Loucy (cell line): ENCODE data around the gene TTYH2.

Experiments used
- H2AFZ ChIP-seq: fragments of 200-600 bp; sonication (generic); 2 replicates; pipeline ENCODE4 v1.6.0; 2016; ENCODE audit warnings: antibody characterized with exemption, mild to moderate bottlenecking, low read length, moderate library complexity
- H3F3A ChIP-seq: fragments of 200-600 bp; 2 replicates; pipeline ENCODE4 v1.6.0; 2016; ENCODE audit warnings: antibody characterized with exemption, low read depth, mild to moderate bottlenecking
- H3K27me3 ChIP-seq: fragments of 200-600 bp; sonication (generic); 2 replicates; pipeline ENCODE4 v1.6.1; 2014; ENCODE audit warnings: low read length, mild to moderate bottlenecking; ENCODE audit not compliant: insufficient read depth, poor library complexity, severe bottlenecking
- H3K36me3 ChIP-seq: fragments of 200-600 bp; sonication (generic); 2 replicates; pipeline ENCODE4 v1.6.1; 2016; ENCODE audit warnings: low read length; ENCODE audit not compliant: insufficient read depth
- H3K4me1 ChIP-seq: fragments of 200-600 bp; sonication (generic); 2 replicates; pipeline ENCODE4 v1.5.1; 2014; ENCODE audit warnings: low read length, mild to moderate bottlenecking; ENCODE audit not compliant: insufficient read depth, poor library complexity, severe bottlenecking
- H3K4me2 ChIP-seq: fragments of 200-600 bp; sonication (generic); 2 replicates; pipeline ENCODE4 v1.6.0; 2014; ENCODE audit warnings: antibody characterized with exemption, low read length, low read depth, mild to moderate bottlenecking; ENCODE audit not compliant: poor library complexity, severe bottlenecking
- H3K4me3 ChIP-seq: fragments of 200-600 bp; sonication (generic); 2 replicates; pipeline ENCODE4 v1.5.1; 2014; ENCODE audit warnings: low read length, mild to moderate bottlenecking, mixed read lengths; ENCODE audit not compliant: poor library complexity, severe bottlenecking
- H3K79me2 ChIP-seq: fragments of 200-600 bp; sonication (generic); 2 replicates; pipeline ENCODE4 v1.6.1; 2014; ENCODE audit warnings: low read length; ENCODE audit not compliant: insufficient read depth
- H3K9ac ChIP-seq: fragments of 200-600 bp; sonication (generic); 2 replicates; pipeline ENCODE4 v1.6.0; 2014; ENCODE audit warnings: mild to moderate bottlenecking, low read depth, low read length, moderate library complexity; ENCODE audit not compliant: poor library complexity, severe bottlenecking
- H3K9me2 ChIP-seq: fragments of 200-600 bp; sonication (generic); replicated peaks from 2 replicates; pipeline ENCODE4 v1.6.1; 2016; ENCODE audit warnings: low read depth, low read length, mixed read lengths
- H3K9me3 ChIP-seq: fragments of 200-600 bp; sonication (generic); 2 replicates; pipeline ENCODE4 v1.6.1; 2014; ENCODE audit warnings: mild to moderate bottlenecking, antibody characterized with exemption, low read length, low read depth; ENCODE audit not compliant: insufficient read depth
- H4K20me1 ChIP-seq: fragments of 200-600 bp; sonication (generic); 2 replicates; pipeline ENCODE4 v1.6.0; 2014; ENCODE audit warnings: antibody characterized with exemption, low read length, mild to moderate bottlenecking; ENCODE audit not compliant: insufficient read depth, poor library complexity, severe bottlenecking
- CTCF ChIP-seq: fragments of 200-600 bp; sonication (generic); conservative IDR thresholded peaks from 2 replicates; pipeline ENCODE4 v1.5.1; 2014; ENCODE audit warnings: mild to moderate bottlenecking, antibody characterized with exemption, low read length
- EZH2phosphoT487 ChIP-seq: fragments of 200-600 bp; IDR thresholded peaks from 2 replicates; pipeline ENCODE4 v1.6.1; 2018; ENCODE audit warnings: antibody characterized with exemption, mild to moderate bottlenecking, moderate library complexity, borderline replicate concordance

Gene TTYH2

GRCh38 chr17:74220946-74221818, 7.8 kb downstream of the TTYH2 start:
- no peaks in the 10 kb centered on the region for H3K9me2 ChIP-seq
- H2AFZ ChIP-seq: no peak overlapping the region
- no peaks in the 10 kb centered on the region for H4K20me1 ChIP-seq
- no peaks in the 10 kb centered on the region for H3K27me3 ChIP-seq
- no peaks in the 10 kb centered on the region for H3K4me1 ChIP-seq
- no peak overlapping the region for H3K4me2 ChIP-seq
- no peak overlapping the region for H3K9ac ChIP-seq
- H3K79me2 ChIP-seq: no peaks in the 10 kb centered on the region
- no peak for TF ChIP-seq CTCF
- no peak for TF ChIP-seq EZH2phosphoT487
- H3F3A ChIP-seq: no peaks in the 10 kb centered on the region
- no peaks in the 10 kb centered on the region for H3K36me3 ChIP-seq
- no peaks in the 10 kb centered on the region for H3K9me3 ChIP-seq
- H3K4me3 ChIP-seq: no peak overlapping the region

GRCh38 chr17:74222399-74222798, 9.0 kb downstream of the TTYH2 start:
- Histone ChIP-seq H3F3A (no peaks in the 10 kb centered on the region), H3K9me2 (no peaks in the 10 kb centered on the region), H3K4me3 (no peak overlapping the region), H3K27me3 (no peaks in the 10 kb centered on the region), H3K9me3 (no peaks in the 10 kb centered on the region), H3K36me3 (no peaks in the 10 kb centered on the region), H2AFZ (no peak overlapping the region), H4K20me1 (no peaks in the 10 kb centered on the region), H3K4me2 (no peak overlapping the region), H3K4me1 (no peaks in the 10 kb centered on the region), H3K79me2 (no peaks in the 10 kb centered on the region), H3K9ac (no peak overlapping the region)
- no peak for TF ChIP-seq EZH2phosphoT487
- TF ChIP-seq CTCF: no peak

- Histone ChIP-seq H4K20me1 (no peaks in the 10 kb centered on the region), H3F3A (no peaks in the 10 kb centered on the region), H3K9me2 (no peaks in the 10 kb centered on the region), H3K4me1 (no peaks in the 10 kb centered on the region), H3K4me2 (no peak overlapping the region), H3K27me3 (no peaks in the 10 kb centered on the region), H3K79me2 (no peaks in the 10 kb centered on the region), H3K9ac (no peak overlapping the region), H2AFZ (no peak overlapping the region), H3K36me3 (no peaks in the 10 kb centered on the region), H3K4me3 (no peak overlapping the region), H3K9me3 (no peaks in the 10 kb centered on the region)
- no peak for TF ChIP-seq CTCF
- no peak for TF ChIP-seq EZH2phosphoT487
Observed at GRCh38 chr17:74223901-74224300, 10.5 kb downstream of the TTYH2 start.
